Neural cell (in vitro differentiated cells): Measurements from ENCODE around the gene AP3D1. TPM values are rescaled to one million over a fixed set of nuclear protein-coding genes. Genes with fewer than 3 reads are reported as not detected.

Experiments used
- H2AFZ ChIP-seq: fragments of 200-600, 300-800 bp; sonication (generic), shearing (Covaris generic); 2 replicates; pipeline ENCODE4 v1.6.0; 2014; ENCODE audit warnings: low read depth, mild to moderate bottlenecking, antibody characterized with exemption, low read length, moderate library complexity
- H3F3A ChIP-seq: fragments of 200-600 bp; shearing (Covaris generic); 2 replicates; pipeline ENCODE4 v1.6.1; 2016; ENCODE audit warnings: mild to moderate bottlenecking, moderate library complexity, mixed read lengths, antibody characterized with exemption, low read length; ENCODE audit not compliant: insufficient read depth, poor library complexity, severe bottlenecking
- H3K27ac ChIP-seq: fragments of 200-600, 300-800 bp; sonication (generic), shearing (Covaris generic); 2 replicates; pipeline ENCODE4 v1.5.1; 2014; ENCODE audit warnings: mild to moderate bottlenecking, low read length, moderate library complexity
- H3K27me3 ChIP-seq: fragments of 300-800, 200-600 bp; sonication (generic), shearing (Covaris generic); 2 replicates; pipeline ENCODE4 v1.6.0; 2014; ENCODE audit warnings: mild to moderate bottlenecking, low read depth, low read length, moderate library complexity; ENCODE audit not compliant: insufficient read depth
- H3K36me3 ChIP-seq: fragments of 300-800, 200-600 bp; sonication (generic), shearing (Covaris generic); 2 replicates; pipeline ENCODE4 v1.5.1; 2014; ENCODE audit warnings: mild to moderate bottlenecking, antibody characterized with exemption, low read length, moderate library complexity; ENCODE audit not compliant: insufficient read depth
- H3K4me2 ChIP-seq: fragments of 300-800, 200-600 bp; sonication (generic), shearing (Covaris generic); 2 replicates; pipeline ENCODE4 v1.6.0; 2014; ENCODE audit warnings: mild to moderate bottlenecking, low read length
- H3K4me3 ChIP-seq: fragments of 300-800, 200-600 bp; sonication (generic), shearing (Covaris generic); 2 replicates; pipeline ENCODE4 v1.5.1; 2014; ENCODE audit warnings: mild to moderate bottlenecking, low read length, moderate library complexity
- H3K79me2 ChIP-seq: fragments of 200-600 bp; shearing (Covaris generic); replicated peaks from 2 replicates; pipeline ENCODE4 v1.6.0; 2014; ENCODE audit warnings: mild to moderate bottlenecking, low read length, moderate library complexity; ENCODE audit not compliant: insufficient read depth
- H3K9ac ChIP-seq: fragments of 300-800, 200-600 bp; sonication (generic), shearing (Covaris generic); 2 replicates; pipeline ENCODE4 v1.6.1; 2016; ENCODE audit warnings: mild to moderate bottlenecking, low read length, mixed read lengths
- H3K9me2 ChIP-seq: fragments of 200-600 bp; shearing (Covaris generic); 2 replicates; pipeline ENCODE4 v1.6.1; 2016; ENCODE audit warnings: mild to moderate bottlenecking, low read length, mixed read lengths; ENCODE audit not compliant: insufficient read depth
- H3K9me3 ChIP-seq: fragments of 200-600, 300-800 bp; sonication (generic), shearing (Covaris generic); 2 replicates; pipeline ENCODE4 v1.6.1; 2016; ENCODE audit warnings: mild to moderate bottlenecking, mixed run types, low read length, moderate library complexity, mixed read lengths
- H4K20me1 ChIP-seq: fragments of 200-600 bp; shearing (Covaris generic); 2 replicates; pipeline ENCODE4 v1.6.1; 2016; ENCODE audit warnings: mild to moderate bottlenecking, mixed run types; ENCODE audit not compliant: insufficient read depth
- CTCF ChIP-seq: fragments of 450-650 bp; IDR thresholded peaks from 2 replicates; pipeline ENCODE4 v1.5.1; 2014; ENCODE audit warnings: antibody characterized with exemption, mild to moderate bottlenecking, moderate library complexity; ENCODE audit not compliant: poor library complexity, severe bottlenecking
- EP300 ChIP-seq: fragments of 450-650 bp; conservative IDR thresholded peaks from 2 replicates; pipeline ENCODE4 v1.6.1; 2014; ENCODE audit warnings: antibody characterized with exemption, mild to moderate bottlenecking, moderate library complexity; ENCODE audit not compliant: poor library complexity, severe bottlenecking
- EZH2 ChIP-seq: fragments of 200-600, 300-800 bp; shearing (Covaris generic), sonication (generic); IDR thresholded peaks from 2 replicates; pipeline ENCODE4 v1.6.1; 2014; ENCODE audit warnings: antibody characterized with exemption, low read length, borderline replicate concordance, mild to moderate bottlenecking; ENCODE audit not compliant: insufficient read depth, poor library complexity, severe bottlenecking
- MXI1 ChIP-seq: fragments of 450-650 bp; conservative IDR thresholded peaks from 2 replicates; pipeline ENCODE4 v1.6.1; 2014; ENCODE audit warnings: antibody characterized with exemption, mild to moderate bottlenecking; ENCODE audit not compliant: poor library complexity, severe bottlenecking
- POLR2AphosphoS5 ChIP-seq: IDR thresholded peaks from 2 replicates; pipeline ENCODE4 v1.6.1; 2012
- RAD21 ChIP-seq: fragments of 450-650 bp; conservative IDR thresholded peaks from 2 replicates; pipeline ENCODE4 v1.6.1; 2014; ENCODE audit warnings: antibody characterized with exemption, mild to moderate bottlenecking, moderate library complexity
- REST ChIP-seq: IDR thresholded peaks from 2 replicates; pipeline ENCODE4 v1.6.1; 2012; ENCODE audit warnings: borderline replicate concordance
- SMC3 ChIP-seq: fragments of 450-650 bp; conservative IDR thresholded peaks from 2 replicates; pipeline ENCODE4 v1.6.1; 2014; ENCODE audit warnings: antibody characterized with exemption, mild to moderate bottlenecking, moderate library complexity; ENCODE audit not compliant: poor library complexity
- TAF1 ChIP-seq: IDR thresholded peaks from 2 replicates; pipeline ENCODE4 v1.6.1; 2012; ENCODE audit warnings: low read depth
- polyA plus RNA-seq: library from polyadenylated mRNA; depleted of rRNA; stranded (reverse); fragments of >200 nt; gene quantifications from 2 replicates; pipeline ENCODE4 v1.2.3, GENCODE V29; 2014

Gene AP3D1
- polyA plus RNA-seq, 1 donor from 2014 or later: 60.7 TPM

GRCh38 chr19:2080336-2080988, 70.9 kb downstream of the AP3D1 start:
- H3K27ac ChIP-seq: no peak overlapping the region
- H3K79me2 ChIP-seq: no peaks in the 10 kb centered on the region
- no peak overlapping the region for H3K4me3 ChIP-seq
- no peaks in the 10 kb centered on the region for H3K27me3 ChIP-seq
- H4K20me1 ChIP-seq: no peaks in the 10 kb centered on the region
- H3K4me2 ChIP-seq: no peak overlapping the region
- H2AFZ ChIP-seq: no peak overlapping the region
- H3K9ac ChIP-seq: no peak overlapping the region
- no peak for TF ChIP-seq TAF1
- no peak for TF ChIP-seq EP300
- no peak for TF ChIP-seq SMC3
- TF ChIP-seq REST: no peak
- TF ChIP-seq RAD21: no peak
- no peak for TF ChIP-seq CTCF
- H3K36me3 ChIP-seq: no peaks in the 10 kb centered on the region
- no peaks in the 10 kb centered on the region for H3K9me3 ChIP-seq
- no peaks in the 10 kb centered on the region for H3F3A ChIP-seq
- no peaks in the 10 kb centered on the region for H3K9me2 ChIP-seq

DNA sequence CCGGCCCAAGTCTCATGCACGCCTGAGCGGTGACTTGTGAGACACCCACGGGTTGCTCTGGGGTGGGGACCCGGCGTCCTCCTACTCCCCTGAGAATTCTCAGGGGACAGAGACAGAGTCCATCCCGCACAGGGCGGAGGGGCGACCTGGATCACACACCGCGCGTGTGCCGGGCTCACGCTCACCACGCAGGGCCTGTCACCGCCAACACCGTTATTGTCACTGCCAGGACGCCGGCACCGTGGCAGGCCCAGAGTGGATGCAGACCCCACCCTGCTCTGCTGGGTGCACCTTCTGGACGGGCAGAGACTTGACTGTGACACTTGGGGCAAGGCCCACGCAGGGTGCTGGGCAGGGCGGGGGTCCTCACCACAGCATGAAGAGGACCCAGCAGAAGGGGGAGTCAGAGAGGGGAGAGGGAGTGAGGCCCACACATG, 71.5 kb downstream of the AP3D1 start:
- Histone ChIP-seq H3K36me3 (no peaks in the 10 kb centered on the region), H3F3A (no peaks in the 10 kb centered on the region), H4K20me1 (no peaks in the 10 kb centered on the region), H3K27me3 (no peaks in the 10 kb centered on the region), H3K27ac (no peak overlapping the region), H3K9me3 (no peaks in the 10 kb centered on the region), H2AFZ (no peak overlapping the region), H3K79me2 (no peaks in the 10 kb centered on the region), H3K4me3 (no peak overlapping the region), H3K9me2 (no peaks in the 10 kb centered on the region), H3K4me2 (no peak overlapping the region), H3K9ac (no peak overlapping the region)
- TF ChIP-seq TAF1: no peak
- no peak for TF ChIP-seq POLR2AphosphoS5
- TF ChIP-seq CTCF: no peak
- TF ChIP-seq RAD21: no peak
- TF ChIP-seq SMC3: no peak
- no peak for TF ChIP-seq EZH2
- no peak for TF ChIP-seq EP300
- TF ChIP-seq MXI1: no peak
- TF ChIP-seq REST: no peak
